Ammon's horn (tissue), 1 donor: ENCODE measurements around the gene SYS1.

Experiments used
- DNase-seq: peaks from one replicate; pipeline ENCODE4 v3.0.0-alpha.2; 2016; ENCODE audit warnings: low spot score

Gene SYS1

DNA sequence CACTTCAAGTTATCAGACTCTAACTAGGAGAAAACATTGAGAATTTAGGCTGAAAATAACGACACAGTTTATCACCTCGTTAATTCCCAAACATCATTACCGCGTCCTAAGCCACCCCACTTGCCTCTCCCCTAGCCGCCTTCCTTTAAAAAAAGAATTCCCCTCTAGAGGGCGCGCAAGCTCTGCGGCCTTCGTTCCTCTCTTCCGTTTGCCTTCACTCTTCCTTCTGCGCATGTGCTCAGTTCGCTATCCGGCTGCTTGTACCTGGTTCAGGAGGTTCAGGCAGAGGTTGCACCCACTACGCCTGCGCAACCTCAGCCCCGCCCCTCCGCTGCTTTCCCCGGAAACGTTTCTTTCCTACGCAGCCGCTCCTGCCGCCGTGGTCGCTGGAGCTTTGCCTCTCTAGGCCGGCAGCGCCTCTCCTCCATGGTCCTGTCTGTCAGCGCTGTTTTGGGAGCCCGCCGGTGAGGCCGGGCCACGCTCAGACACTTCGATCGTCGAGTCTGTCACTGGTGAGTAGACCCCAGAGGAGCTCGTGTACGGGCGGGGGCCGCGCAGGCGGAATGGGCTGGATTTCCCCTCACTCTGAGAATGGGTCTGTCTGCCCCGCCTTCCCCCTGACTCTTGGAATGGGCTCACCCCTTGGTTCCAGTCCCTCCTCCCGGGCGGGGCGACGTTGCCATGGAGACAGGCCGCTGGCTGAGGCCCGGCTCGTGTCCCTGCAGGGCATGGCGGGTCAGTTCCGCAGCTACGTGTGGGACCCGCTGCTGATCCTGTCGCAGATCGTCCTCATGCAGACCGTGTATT, at the start of gene SYS1:
Gene SYS1, plus strand, starts transcription at position 353 of the 807 bp plus-strand sequence. Its CDS starts 376 bp downstream, at position 729.
- DNase-seq, result peak; percentile 98

DNA sequence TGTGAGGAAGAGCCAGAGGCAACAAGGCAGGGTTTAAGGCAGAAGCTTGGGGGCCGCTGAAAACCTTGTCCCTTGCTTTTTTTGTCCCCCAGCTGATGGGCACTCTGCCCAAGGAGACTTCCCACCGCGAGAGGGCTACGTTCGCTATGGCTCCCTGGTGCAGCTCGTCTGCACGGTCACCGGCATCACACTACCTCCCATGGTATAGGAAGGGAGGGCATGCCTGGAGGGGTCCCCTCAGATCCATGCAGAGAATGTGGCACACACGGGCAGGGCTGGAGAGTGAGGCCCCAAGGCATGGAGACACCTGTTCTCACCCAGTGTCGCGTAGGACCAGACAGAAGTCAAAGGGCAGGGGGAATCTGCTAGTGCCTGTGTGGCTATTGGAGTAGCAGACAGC, 49.0 kb upstream of the SYS1 start:
- no peak for DNase-seq

DNA sequence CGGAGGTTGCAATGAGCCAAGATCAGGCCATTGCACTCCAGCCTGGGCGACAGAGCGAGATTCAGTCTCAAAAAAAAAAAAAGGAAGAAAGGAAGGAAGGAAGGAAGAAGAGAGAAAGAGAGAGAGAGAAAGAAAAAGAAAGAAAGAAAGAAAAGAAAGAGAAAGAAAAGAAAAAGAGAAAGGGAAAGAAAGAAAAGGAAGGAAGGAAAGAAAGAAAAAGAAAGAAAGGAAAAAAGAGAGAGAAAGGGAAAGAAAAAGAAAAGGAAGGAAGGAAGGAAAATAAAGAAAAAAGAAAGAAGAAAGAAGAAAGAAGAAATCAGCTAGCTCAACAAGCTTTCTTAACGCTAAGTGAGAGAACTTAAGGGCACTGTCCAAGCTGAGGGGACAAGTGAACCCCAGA, 47.3 kb upstream of the SYS1 start:
- DNase-seq, result no peak

DNA sequence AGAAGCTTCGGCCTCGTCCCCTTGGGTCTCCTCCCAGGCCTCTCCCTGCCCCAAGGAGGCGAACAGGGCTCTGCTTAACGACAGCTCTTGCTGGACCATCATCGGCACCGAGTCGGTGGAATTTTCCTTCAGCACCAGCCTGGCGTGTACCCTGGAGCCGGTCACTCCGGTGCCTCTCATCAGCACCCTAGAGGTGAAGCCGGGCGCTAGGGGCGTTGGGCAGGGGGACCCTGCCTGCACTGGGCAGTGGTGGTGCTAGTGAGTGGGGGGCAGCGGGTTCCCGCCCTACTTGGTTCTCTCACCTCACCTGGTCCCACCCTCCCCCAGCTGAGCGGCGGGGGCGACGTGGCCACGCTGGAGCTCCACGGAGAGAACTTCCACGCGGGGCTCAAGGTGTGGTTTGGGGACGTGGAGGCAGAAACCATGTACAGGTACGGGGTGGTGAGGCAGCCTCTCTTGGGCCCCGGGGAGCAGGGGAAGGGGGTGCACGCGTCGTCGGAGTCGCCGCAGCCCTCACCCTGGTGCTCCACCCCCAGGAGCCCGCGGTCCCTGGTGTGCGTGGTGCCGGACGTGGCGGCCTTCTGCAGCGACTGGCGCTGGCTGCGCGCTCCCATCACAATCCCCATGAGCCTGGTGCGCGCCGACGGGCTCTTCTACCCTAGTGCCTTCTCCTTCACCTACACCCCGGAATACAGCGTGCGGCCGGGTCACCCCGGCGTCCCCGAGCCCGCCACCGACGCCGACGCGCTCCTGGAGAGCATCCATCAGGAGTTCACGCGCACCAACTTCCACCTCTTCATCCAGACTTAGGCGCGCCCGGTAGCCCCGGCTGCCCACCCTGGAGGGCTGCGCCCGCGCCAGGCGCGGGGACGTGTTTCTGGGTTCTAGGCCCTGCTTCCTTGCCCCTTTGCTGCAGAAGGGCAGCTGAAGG, 46.5 kb upstream of the SYS1 start:
- DNase-seq, result no peak

DNA sequence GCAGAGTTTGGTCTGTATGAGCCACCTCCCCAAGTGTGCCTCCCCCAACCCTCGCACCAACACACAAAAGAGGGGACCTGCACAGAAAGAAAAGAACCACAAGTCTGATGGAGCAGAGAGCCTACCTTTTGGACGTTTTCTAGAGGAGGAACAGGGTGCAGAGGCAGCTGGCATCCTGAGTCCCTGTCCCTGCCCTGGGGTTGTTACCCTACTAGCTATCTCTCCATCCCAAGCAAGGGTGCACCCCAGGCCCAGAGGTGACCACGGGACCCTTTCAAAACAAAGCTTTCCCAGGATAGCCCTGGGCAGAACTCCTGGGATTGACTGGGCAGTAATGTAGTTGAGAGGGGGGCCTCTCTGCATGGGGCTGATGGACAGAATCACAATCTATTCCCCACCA, 45.1 kb upstream of the SYS1 start:
- no peak for DNase-seq

DNA sequence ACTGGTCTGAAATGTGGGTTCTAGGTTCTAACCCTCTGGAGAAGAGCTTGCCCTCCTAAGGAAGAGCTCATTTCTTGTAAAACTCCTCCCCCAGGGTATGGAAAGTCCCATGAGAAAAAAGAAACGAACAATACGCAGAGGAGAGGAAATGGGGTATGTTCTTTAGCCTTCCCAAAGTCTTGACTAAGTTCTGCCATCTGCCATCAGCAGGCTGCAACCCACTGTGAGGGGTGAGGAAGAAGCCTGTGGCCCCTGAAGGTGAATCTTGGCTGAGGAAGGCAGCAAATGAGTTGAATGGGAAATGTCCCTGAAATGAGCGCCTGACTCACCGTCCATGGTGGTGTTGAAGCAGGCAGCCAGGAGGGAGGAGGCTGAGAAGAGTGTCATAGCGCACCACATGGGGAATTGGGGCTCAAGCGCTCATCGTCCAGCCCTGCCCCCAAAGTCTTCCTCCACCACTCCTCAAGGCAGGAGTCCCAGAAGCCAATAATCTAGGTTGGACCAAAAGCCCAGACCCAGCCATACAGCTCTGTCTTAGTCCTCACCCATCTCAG, 44.5 kb upstream of the SYS1 start:
- DNase-seq, result no peak

DNA sequence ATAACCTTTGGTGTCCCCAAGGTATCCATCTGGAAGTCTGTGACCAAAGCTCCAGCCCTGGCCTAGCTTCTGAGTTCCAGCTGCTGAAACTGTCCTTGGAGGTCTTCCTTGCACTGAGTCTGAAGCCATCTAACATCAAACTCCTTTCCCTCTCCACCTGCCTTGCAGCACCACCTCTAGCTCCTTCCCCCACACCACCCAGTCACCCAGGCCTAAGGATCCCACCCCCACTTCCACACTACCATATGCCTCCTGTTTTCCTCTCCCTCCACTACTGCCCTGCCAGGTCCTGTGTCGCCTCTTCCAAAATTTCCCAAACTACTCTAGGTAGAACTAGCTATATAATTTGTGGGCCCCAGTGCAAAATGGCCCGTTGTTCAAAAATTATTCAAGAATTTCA, 44.0 kb upstream of the SYS1 start:
- no peak for DNase-seq

DNA sequence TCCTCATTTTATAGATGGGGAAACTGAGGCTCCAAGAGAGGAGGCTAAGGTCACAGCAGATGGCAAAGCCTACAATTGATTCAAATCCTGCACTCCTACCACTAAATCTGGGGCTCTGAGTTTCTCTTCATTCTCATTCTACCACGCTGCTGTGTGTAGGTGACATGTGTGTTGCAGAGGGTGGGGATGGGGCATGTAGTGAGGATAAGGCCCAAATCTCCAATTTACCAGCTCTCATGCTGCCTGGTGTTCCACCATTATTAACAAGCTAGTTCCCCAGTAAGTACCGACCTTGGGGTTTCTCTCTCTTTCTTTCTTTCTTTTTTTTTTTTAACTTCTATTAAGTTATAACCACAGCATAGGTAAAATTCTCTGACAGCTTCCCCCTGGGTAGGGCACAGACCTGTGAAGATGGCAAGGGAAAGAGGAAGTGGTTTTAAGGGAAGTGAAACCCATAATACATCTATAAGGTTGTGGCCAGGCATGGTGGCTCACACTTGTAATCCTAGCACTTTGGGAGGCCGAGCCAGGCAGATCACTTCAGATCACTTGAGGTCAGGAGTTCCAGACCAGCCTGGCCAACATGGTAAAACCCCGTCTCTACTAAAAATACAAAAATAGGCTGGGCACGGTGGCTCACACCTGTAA, 41.9 kb upstream of the SYS1 start:
- no peak for DNase-seq

DNA sequence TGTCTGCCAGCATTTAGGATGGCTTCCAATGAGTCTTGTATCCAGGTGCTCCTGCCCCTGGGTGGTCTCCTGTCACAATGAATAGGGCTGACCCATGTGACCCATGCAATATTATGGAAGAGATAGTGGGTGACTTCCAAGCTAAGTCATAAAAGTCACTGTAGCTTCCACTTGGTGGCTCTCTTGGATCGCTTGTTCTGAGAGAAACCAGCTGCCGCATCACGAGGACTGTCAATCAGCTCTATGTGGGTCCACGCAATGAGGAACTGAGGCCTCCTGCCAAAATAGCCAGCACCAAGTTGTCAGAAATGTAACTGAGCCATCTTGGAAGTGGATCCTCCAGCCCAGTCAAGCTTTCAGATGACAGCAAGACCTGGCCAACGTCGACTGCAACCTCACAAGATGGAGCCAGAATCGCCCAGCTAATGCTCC, 40.0 kb upstream of the SYS1 start:
- peak; percentile 87 for DNase-seq

DNA sequence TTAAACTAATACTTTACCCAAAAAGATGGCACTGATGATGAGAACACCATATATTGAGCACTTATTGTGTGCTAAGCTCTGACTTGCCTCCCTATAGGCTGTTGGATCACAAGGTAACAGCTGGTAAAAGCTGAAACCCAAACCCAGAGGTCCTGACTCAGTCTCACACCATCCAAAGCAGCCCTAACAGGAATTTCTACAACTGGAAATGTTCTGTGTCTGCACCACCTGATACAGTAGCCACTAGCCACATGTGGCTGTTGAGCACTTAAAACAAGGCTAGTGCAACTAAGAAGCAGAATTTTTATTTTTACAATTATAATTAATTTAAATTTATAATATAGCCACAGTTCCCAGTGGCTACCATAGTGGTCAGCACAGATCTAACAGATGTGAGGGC, 39.2 kb upstream of the SYS1 start:
- DNase-seq, result no peak

DNA sequence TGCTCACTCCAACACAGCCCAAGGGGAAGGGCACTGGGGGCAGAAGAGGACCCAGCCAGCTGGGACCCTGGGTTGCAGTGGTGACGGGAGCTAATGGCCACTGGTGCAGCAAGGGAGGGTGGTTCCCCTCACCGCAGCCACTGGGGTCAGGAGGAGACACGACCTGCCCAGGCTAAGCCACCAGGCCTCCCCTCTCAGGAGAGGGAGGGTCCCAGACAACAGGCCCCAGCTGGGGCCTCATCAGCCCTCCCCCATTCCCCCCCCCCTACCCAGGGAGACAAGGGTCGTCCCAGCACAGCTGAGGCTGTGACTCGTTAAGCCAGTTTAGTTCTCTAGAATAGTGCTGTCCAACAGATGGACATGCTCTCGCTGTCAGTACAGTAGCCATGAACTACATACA, 37.6 kb upstream of the SYS1 start:
- DNase-seq, result no peak

DNA sequence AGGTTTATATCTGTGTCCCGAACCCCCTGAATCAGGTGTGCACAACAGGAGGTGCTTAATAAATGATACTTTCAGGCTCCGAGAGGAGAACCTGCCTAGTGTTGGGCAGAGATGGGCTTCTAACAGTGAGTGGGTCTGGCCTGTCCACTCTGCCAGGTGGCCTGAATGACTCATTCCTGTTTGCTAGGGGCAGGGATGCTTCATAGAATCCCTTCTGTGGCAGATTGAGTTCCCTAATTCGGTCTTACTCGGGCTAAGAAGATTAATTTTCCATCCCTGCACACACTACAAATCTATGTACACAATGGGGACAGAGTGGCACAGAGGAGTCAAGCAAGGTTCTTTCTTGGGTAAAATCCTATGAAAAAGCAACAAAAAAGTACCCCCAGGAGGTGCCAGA, 34.5 kb upstream of the SYS1 start:
- no peak for DNase-seq

DNA sequence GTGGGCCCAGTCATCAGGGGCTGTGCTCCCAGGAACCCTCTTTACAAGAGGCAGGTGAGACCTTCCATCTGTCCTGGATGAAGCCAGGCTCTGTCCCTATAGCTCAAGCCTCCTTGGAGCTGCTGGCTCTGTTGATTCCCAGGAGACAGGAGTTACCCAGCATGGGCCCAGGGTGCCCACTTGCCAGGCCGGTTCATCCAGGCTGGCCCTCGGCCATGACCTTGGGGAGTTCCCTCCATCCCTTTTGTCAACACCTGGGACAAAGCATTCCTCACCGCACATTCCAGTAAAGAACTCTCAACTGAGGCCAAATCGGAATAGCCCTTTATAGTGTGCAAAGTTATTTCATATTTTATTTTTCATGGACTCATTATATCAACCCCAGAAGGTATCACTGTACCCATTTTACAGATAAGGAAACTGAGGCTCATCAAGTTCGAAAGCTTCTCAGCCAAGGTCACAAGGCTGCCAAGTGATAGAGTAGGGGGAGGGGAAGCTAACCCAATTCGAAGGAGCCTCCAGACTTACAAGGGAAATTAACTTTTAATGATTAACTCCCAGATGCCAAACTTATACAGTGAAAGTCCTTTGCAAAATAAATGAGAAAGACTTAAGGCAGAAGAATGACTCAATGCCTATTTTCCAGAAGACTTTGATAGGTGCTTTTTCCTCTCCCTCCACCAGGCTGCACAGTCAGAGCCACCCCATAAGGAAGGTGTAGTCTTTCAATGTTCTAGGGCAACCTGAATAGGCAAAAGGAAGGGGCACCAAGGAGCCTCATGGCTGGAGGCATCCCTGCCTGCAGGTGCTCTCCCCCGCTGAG, 33.2 kb upstream of the SYS1 start:
- no peak for DNase-seq

DNA sequence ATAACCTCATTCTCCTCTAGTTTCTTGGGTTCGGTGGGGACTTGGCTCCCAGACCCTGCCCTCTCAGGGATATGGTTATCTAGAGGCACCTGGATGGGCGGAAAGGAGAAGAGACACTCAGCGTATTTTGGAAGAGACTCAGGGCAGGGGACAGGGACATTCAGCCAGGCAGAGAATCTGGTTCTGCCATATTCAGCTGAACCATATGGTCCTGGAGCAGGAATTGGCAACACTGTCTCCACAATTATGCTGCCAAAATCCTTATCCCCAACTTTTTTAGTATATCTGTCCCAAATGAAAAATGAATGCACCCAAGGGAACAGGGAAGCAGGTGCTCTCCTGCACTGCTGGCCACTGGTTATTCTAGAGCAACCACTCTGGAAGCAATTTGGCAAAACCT, 32.5 kb upstream of the SYS1 start:
- DNase-seq, result no peak

DNA sequence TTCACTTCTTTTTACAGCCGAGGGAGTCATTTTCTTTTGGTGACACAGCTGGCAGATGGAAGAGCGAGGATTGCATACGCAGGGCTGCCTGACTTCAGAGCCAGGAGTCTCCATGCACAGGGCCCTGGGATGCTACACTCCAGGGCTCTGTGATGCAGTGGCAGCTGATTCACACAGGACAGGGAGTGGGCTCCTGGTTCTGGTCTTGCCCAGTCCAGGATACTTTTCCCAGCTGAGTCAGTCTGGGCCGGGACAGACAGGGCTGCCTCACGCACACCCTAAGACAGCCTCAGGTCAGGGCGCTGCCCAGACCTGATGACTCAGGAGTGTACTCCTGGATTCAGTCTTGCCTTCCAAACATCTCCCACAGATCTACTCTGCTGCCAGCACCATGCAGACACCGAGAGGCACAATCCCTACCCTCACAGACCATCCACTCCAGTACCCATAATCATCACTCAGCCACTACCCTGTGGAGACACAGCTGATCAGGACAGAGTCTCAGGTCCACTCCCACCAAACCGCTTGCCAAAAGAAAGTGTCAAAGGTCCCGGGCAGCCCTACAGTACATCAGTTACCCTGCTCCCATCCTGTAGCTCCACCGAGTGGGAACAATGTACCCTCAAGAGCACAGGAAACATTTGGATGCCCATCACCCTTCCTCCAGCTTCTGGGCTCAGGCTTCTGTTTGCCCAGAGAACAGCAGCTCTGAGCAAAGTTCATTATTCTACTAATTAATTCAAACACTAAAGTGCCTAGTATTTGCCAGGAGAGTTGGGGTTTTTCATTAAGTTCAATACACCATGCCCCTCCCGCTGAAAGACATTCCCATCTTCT, 26.2 kb upstream of the SYS1 start:
- peak; percentile 56 for DNase-seq

DNA sequence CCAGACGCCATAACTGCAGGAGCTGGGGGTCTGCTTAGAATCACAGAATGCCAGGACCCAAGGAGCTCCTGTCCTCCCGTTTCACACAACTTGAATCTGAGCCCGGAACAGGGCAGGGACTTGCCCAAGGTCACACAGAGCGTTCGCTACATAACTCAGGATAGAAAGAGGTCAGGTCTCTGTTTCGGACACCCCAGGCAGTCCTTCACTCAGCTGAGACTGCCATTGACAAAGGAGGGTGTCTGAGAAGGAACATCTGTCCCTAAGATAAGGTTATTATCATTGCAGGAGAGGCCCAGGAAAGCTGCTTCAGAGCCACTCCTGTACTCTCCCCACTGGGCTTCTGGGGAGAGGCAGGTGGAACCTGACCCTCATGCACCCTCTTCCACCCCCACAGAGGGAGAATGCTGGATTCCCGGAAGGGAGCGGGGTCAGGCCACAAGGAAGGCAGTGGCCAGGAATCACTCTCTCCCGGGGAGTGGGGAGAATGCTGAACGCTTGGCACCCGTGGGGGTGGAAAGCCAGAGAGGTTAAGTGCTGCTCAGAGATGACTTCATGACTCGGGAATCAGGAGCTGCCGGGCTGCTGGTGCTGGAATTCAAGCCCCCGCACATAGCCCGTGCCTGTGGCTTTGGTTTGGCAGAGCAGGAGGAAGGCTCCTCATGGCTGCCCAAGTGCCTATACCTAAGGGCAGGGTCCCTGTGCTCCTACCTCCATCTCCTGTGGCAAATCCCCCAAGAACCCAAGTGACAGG, 25.4 kb upstream of the SYS1 start:
- no peak for DNase-seq

DNA sequence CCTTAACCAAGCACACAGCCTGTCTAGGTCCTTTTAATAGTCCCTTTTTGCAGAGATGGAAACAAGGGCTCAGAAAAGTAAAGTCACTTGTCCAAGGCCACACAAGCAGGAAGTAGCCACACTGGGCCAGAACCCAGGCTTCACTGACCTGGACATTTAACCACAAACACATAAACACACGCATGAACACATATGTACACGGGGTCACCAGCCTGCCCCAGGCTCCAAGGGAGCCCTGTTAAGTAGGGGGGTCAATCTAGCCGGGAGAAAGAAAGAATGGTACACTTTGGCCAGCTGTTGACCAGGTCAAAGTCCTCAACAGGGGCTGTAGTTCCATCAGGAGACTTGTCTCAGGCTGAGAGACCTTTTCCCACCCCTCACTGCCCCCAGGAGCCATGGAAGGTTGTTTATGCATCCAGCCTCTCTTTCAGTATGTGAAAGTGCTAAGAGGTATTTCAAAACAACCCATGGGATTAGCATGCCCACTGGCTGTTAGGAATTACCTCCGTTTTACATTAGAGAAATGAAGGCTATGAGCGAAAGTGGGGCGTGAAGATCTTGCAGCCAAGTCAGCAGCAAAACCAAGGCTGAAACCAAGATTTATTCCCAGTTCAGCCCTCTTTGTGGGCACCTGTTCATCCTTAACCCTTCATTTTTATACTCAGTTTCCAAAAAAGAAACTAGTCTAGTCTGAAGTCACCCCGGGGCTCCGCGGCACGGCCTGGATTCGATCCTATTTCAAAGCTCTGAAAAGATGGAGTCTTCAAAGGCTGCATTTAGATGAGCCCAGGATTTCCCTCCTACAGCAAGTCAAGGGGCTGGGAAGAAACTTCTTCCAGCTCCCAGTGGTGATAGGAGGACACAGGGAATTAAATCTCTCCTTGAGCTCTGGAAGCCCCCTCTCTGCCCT, 24.6 kb upstream of the SYS1 start:
- DNase-seq, result no peak

DNA sequence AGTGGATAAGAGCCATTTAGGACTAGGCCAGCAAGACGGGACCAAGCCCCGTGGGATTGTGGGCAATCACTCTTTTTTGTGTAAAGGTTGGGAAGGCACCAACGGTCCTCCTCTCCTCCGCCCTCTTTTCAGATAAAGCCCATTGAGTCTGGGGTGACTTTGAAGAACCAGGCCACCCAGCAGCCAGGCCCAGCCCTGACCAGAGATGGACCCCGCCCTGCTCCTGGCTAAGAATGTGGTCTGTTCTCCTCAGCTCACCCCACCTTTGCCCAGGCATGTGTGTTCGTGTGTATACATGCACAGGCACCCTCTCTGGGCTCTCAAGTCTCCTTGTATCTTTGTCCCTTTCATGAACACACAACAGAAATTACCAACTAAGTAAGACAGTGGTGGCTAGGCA, 23.9 kb upstream of the SYS1 start:
- no peak for DNase-seq

DNA sequence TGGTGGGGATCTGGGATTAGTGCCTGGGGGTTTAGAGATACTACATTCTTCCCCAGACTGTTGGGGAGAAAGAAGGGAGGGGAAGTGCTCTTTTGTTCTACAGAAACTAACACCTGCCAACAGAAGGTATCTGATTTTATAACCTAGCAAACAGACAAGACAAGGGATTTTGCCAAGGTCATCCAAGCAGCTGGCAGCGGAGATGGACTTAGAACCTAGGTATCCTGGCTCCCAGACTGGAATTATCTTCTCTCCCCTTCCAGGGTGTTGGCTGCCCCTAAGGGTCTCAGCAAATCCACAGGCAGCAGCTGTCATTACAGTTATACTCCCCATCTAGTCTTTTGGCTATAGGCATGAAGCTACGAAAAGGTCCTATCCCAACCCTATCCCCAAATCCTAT, 23.2 kb upstream of the SYS1 start:
- DNase-seq, result no peak
